Measurements from ENCODE around the gene NFAM1. TPM values are rescaled to one million over a fixed set of nuclear protein-coding genes. Genes with fewer than 3 reads are reported as not detected.

Gene NFAM1
- total RNA-seq, 1 donor from 2014 or later: 0.91 TPM

GRCh38 chr22:42356533-42356932 is 75.7 kb downstream of the NFAM1 start:
- Mint-ChIP-seq H3K4me1 (ENCODE audit: low read depth, unreplicated experiment) (peaks cover 39% of the 10 kb centered on the region), H3K27ac (ENCODE audit: unreplicated experiment) (peak overlapping the region; percentile 40), H3K4me3 (ENCODE audit: unreplicated experiment) (peak overlapping the region; percentile 6), H3K27me3 (ENCODE audit: unreplicated experiment) (peaks cover 17% of the 10 kb centered on the region), H3K9me3 (ENCODE audit: unreplicated experiment) (peaks cover 10% of the 10 kb centered on the region), H3K36me3 (ENCODE audit: unreplicated experiment) (peaks cover 3% of the 10 kb centered on the region)
- no peak for DNase-seq
- TF ChIP-seq CTCF (IDR thresholded peaks at IDR 0.05; ENCODE audit: partially characterized antibody, unreplicated experiment): no peak

- DNase-seq: peak; percentile 90
- TF ChIP-seq CTCF (IDR thresholded peaks at IDR 0.05; ENCODE audit: partially characterized antibody, unreplicated experiment): no peak
- H3K4me1 Mint-ChIP-seq (ENCODE audit: low read depth, unreplicated experiment): peaks cover 31% of the 10 kb centered on the region
- peaks cover 3% of the 10 kb centered on the region for H3K36me3 Mint-ChIP-seq (ENCODE audit: unreplicated experiment)
- H3K9me3 Mint-ChIP-seq (ENCODE audit: unreplicated experiment): peaks cover 13% of the 10 kb centered on the region
- peak overlapping the region; percentile 67 for H3K4me3 Mint-ChIP-seq (ENCODE audit: unreplicated experiment)
- peaks cover 15% of the 10 kb centered on the region for H3K27me3 Mint-ChIP-seq (ENCODE audit: unreplicated experiment)
- H3K27ac Mint-ChIP-seq (ENCODE audit: unreplicated experiment): peak overlapping the region; percentile 87
These were observed 78.1 kb downstream of the NFAM1 start for GRCh38 chr22:42353883-42354727.

- peaks cover 3% of the 10 kb centered on the region for H3K36me3 Mint-ChIP-seq (ENCODE audit: unreplicated experiment)
- peaks cover 15% of the 10 kb centered on the region for H3K9me3 Mint-ChIP-seq (ENCODE audit: unreplicated experiment)
- H3K4me1 Mint-ChIP-seq (ENCODE audit: low read depth, unreplicated experiment): peaks cover 23% of the 10 kb centered on the region
- H3K4me3 Mint-ChIP-seq (ENCODE audit: unreplicated experiment): no peak overlapping the region
- no peak overlapping the region for H3K27ac Mint-ChIP-seq (ENCODE audit: unreplicated experiment)
- no peak for TF ChIP-seq CTCF (IDR thresholded peaks at IDR 0.05; ENCODE audit: partially characterized antibody, unreplicated experiment)
- no peak for DNase-seq
- peaks cover 14% of the 10 kb centered on the region for H3K27me3 Mint-ChIP-seq (ENCODE audit: unreplicated experiment)
These were observed 81.8 kb downstream of the NFAM1 start for GRCh38 chr22:42350373-42350772.

GRCh38 chr22:42347281-42347824 is 84.8 kb downstream of the NFAM1 start:
- peaks cover 16% of the 10 kb centered on the region for H3K4me1 Mint-ChIP-seq (ENCODE audit: low read depth, unreplicated experiment)
- peaks cover 3% of the 10 kb centered on the region for H3K36me3 Mint-ChIP-seq (ENCODE audit: unreplicated experiment)
- peaks cover 7% of the 10 kb centered on the region for H3K9me3 Mint-ChIP-seq (ENCODE audit: unreplicated experiment)
- no peak overlapping the region for H3K4me3 Mint-ChIP-seq (ENCODE audit: unreplicated experiment)
- DNase-seq: peak; percentile 61
- H3K27ac Mint-ChIP-seq (ENCODE audit: unreplicated experiment): peak overlapping the region; percentile 28
- TF ChIP-seq CTCF (IDR thresholded peaks at IDR 0.05; ENCODE audit: partially characterized antibody, unreplicated experiment): no peak
- peaks cover 6% of the 10 kb centered on the region for H3K27me3 Mint-ChIP-seq (ENCODE audit: unreplicated experiment)

GRCh38 chr22:42346722-42347121 is 85.5 kb downstream of the NFAM1 start:
- TF ChIP-seq CTCF (IDR thresholded peaks at IDR 0.05; ENCODE audit: partially characterized antibody, unreplicated experiment): no peak
- Mint-ChIP-seq H3K27ac (ENCODE audit: unreplicated experiment) (no peak overlapping the region), H3K27me3 (ENCODE audit: unreplicated experiment) (peaks cover 6% of the 10 kb centered on the region), H3K4me1 (ENCODE audit: low read depth, unreplicated experiment) (peaks cover 16% of the 10 kb centered on the region), H3K9me3 (ENCODE audit: unreplicated experiment) (peaks cover 8% of the 10 kb centered on the region), H3K36me3 (ENCODE audit: unreplicated experiment) (peaks cover 3% of the 10 kb centered on the region), H3K4me3 (ENCODE audit: unreplicated experiment) (peak overlapping the region; percentile 67)
- no peak for DNase-seq
